ENCODE results near the gene KIRREL2. TPM values are rescaled to one million over a fixed set of nuclear protein-coding genes. Genes with fewer than 3 reads are reported as not detected.

KIRREL2 gene
- total and polyA plus RNA-seq, 8 donors, result 28.5 to 89.0 (median 47.6) TPM

- no peak overlapping the region for H3K4me3 ChIP-seq
- TF ChIP-seq, protein P1, sequence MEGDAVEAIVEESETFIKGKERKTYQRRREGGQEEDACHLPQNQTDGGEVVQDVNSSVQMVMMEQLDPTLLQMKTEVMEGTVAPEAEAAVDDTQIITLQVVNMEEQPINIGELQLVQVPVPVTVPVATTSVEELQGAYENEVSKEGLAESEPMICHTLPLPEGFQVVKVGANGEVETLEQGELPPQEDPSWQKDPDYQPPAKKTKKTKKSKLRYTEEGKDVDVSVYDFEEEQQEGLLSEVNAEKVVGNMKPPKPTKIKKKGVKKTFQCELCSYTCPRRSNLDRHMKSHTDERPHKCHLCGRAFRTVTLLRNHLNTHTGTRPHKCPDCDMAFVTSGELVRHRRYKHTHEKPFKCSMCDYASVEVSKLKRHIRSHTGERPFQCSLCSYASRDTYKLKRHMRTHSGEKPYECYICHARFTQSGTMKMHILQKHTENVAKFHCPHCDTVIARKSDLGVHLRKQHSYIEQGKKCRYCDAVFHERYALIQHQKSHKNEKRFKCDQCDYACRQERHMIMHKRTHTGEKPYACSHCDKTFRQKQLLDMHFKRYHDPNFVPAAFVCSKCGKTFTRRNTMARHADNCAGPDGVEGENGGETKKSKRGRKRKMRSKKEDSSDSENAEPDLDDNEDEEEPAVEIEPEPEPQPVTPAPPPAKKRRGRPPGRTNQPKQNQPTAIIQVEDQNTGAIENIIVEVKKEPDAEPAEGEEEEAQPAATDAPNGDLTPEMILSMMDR (IDR thresholded peaks at IDR 0.05), result no peak
- DNase-seq, result no peak
- H3K27me3 ChIP-seq, result no peaks in the 10 kb centered on the region
- ATAC-seq, result peak in 1 of 4 donors; percentile 28
- H3K4me1 ChIP-seq, result peaks cover 0 to 5% (median 0%) of the 10 kb centered on the region in 3 donors
- WGBS, 2 donors, result 58 to 59% methylated on average over 11 of the region's 11 CpGs
- H3K27ac ChIP-seq, result no peak overlapping the region
- no peaks in the 10 kb centered on the region for H3K36me3 ChIP-seq
- no peak for FAIRE-seq
- intact Hi-C loops (cut with DNase I), result no loop called here
- no peaks in the 10 kb centered on the region for H3K9me3 ChIP-seq
Observed at GRCh38 chr19:35813043-35813890, 43.4 kb upstream of the KIRREL2 start.

GRCh38 chr19:35816262-35816661 is 40.4 kb upstream of the KIRREL2 start:
- FAIRE-seq, result no peak
- H3K36me3 ChIP-seq, result no peaks in the 10 kb centered on the region
- no peaks in the 10 kb centered on the region for H3K27me3 ChIP-seq
- WGBS, 2 donors, result 62 to 64% methylated on average over 6 of the region's 6 CpGs
- TF ChIP-seq, protein P1 (IDR thresholded peaks at IDR 0.05), result no peak
- H3K4me1 ChIP-seq, result peaks cover 0 to 5% (median 0%) of the 10 kb centered on the region in 3 donors
- no peak overlapping the region for H3K27ac ChIP-seq
- ATAC-seq, result no peak
- no peaks in the 10 kb centered on the region for H3K9me3 ChIP-seq
- no peak for DNase-seq
- no peak overlapping the region for H3K4me3 ChIP-seq
- intact Hi-C loops (cut with DNase I), result no loop called here

DNA sequence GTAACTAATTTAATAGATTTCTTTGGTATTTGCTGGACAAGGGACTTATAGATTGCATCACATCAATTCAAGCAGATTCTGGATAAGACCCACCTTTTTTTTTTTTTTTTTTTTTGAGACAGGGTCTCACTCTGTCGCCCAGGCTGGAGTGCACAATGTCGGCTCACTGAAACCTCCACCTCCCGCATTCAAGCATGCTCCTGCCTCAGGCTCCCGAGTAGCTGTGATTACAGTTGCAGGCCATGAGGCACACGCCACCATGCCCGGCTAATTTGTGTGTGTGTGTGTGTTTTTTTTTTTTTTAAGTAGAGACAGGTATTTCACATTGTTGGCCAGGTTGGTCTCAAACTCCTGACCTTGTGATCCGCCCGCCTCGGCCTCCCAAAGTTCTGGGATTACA is 39.9 kb upstream of the KIRREL2 start:
- intact Hi-C loops (cut with DNase I), result no loop called here
- Histone ChIP-seq H3K27me3 (no peaks in the 10 kb centered on the region), H3K9me3 (no peaks in the 10 kb centered on the region), H3K27ac (no peak overlapping the region), H3K4me3 (no peak overlapping the region), H3K4me1 (peaks cover 0 to 5% (median 0%) of the 10 kb centered on the region in 3 donors), H3K36me3 (no peaks in the 10 kb centered on the region)
- TF ChIP-seq, protein P1 (IDR thresholded peaks at IDR 0.05), result no peak
- 87 to 92% methylated on average over 9 of the region's 9 CpGs for WGBS, 2 donors
- ATAC-seq (no peak), DNase-seq (no peak), FAIRE-seq (no peak)

DNA sequence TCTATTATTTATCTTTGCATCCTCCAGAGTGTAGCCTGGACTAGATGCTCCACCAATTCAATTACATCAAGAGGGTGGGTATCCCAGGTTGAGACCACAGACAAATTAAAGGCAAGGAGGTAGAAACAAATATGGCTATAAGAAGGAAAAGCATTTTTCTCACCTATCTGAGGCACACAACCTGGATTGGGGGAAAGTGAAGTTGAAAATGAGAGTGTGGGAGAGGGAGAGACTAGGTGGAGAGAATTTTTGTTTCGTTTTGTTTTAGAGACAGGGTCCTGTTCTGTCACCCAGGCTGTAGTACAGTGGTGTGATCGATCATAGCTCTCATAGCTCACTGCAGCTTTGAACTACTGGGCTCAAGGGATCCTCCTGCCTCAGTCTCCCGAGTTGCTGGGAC is 38.3 kb upstream of the KIRREL2 start:
- no peaks in the 10 kb centered on the region for H3K9me3 ChIP-seq
- H3K36me3 ChIP-seq, result no peaks in the 10 kb centered on the region
- TF ChIP-seq, protein P1 (IDR thresholded peaks at IDR 0.05), result no peak
- FAIRE-seq (no peak), ATAC-seq (no peak), DNase-seq (no peak)
- WGBS, 2 donors, result 69 to 72% methylated on average over 3 of the region's 3 CpGs
- intact Hi-C loops (cut with DNase I), result no loop called here
- no peak overlapping the region for H3K27ac ChIP-seq
- H3K4me1 ChIP-seq, result no peaks in the 10 kb centered on the region
- no peak overlapping the region for H3K4me3 ChIP-seq
- no peaks in the 10 kb centered on the region for H3K27me3 ChIP-seq

GRCh38 chr19:35822579-35822978 is 34.1 kb upstream of the KIRREL2 start:
- H3K4me1 ChIP-seq, result no peaks in the 10 kb centered on the region
- intact Hi-C loops (cut with DNase I), result no loop called here
- ATAC-seq (no peak), FAIRE-seq (no peak), DNase-seq (no peak)
- no peak overlapping the region for H3K4me3 ChIP-seq
- no peaks in the 10 kb centered on the region for H3K9me3 ChIP-seq
- TF ChIP-seq, protein P1 (IDR thresholded peaks at IDR 0.05), result no peak
- H3K27me3 ChIP-seq, result no peaks in the 10 kb centered on the region
- 84% methylated on average over 3 of the region's 3 CpGs for WGBS, 2 donors
- no peaks in the 10 kb centered on the region for H3K36me3 ChIP-seq
- no peak overlapping the region for H3K27ac ChIP-seq

All from pancreas (tissue), 10 donors.